K562 (cell line): ENCODE data around the gene LRRC8C. TPM values are rescaled to one million over a fixed set of nuclear protein-coding genes. Genes with fewer than 3 reads are reported as not detected.

Experiments
- ATF7 ChIP-seq: fragments of 450-650 bp; IDR thresholded peaks from 2 replicates; pipeline ENCODE4 v1.7.1; 2014; ENCODE audit warnings: mild to moderate bottlenecking, moderate library complexity
- MEF2A ChIP-seq: IDR thresholded peaks from 2 replicates; pipeline ENCODE4 v1.6.1; 2011; ENCODE audit warnings: low read depth, mild to moderate bottlenecking, low read length, moderate library complexity; ENCODE audit not compliant: control insufficient read depth
- RCOR1 ChIP-seq, 2 experiments: IDR thresholded peaks; 2 replicates each; pipeline ENCODE4 v1.6.1; 2012; ENCODE audit warnings: low read depth in 2 of 2, low read length in 2 of 2, borderline replicate concordance in 1 of 2, improper control_type of control experiment in 1 of 2
- polyA plus RNA-seq, 8 experiments: library from polyadenylated mRNA; depleted of rRNA in 4 of 8; stranded (reverse) in 5 of 8; unstranded in 3 of 8; fragments of >200 nt; fragmentation: Nextera tagmentation in 2 of 8; fragmentation: Illumina TruSeq in 1 of 8; extraction: Ambion mirVana in 2 of 8; extraction: Trizol in 1 of 8; gene quantifications; 2 replicates each; pipeline versions ENCODE4 v1.2.1 to v1.2.3, GENCODE V29; 2011 to 2014; ENCODE audit warnings: inconsistent platforms in 1 of 8, missing spikeins in 1 of 8
- total RNA-seq, 7 experiments: library from RNA; depleted of rRNA in 6 of 7; stranded (reverse); fragments of >200 nt in 6 of 7; fragmentation: Illumina TruSeq in 2 of 7; extraction: Trizol in 2 of 7; gene quantifications; 2 replicates each; pipeline versions ENCODE4 v1.2.1 to v1.2.3, GENCODE V29; 2011 to 2021; ENCODE audit warnings: low replicate concordance in 1 of 7
- TF ChIP-seq, protein P1 (sequence below): fragments of 250-450 bp; sonication (Bioruptor Pico); IDR thresholded peaks from 2 replicates; pipeline ENCODE4 v1.8.0; 2021; ENCODE audit warnings: mild to moderate bottlenecking, moderate library complexity
- TF ChIP-seq, protein P2 (sequence below): fragments of 450-650 bp; IDR thresholded peaks from 2 replicates; pipeline ENCODE4 v1.6.1; 2016; ENCODE audit warnings: antibody characterized with exemption
- TF ChIP-seq, protein P3 (sequence below), 2 experiments: IDR thresholded peaks; 2 replicates each; pipeline ENCODE4 v1.6.1; 2012; ENCODE audit warnings: improper control_type of control experiment in 2 of 2, low read depth in 2 of 2, low read length in 2 of 2, borderline replicate concordance in 1 of 2

The LRRC8C gene
- total and polyA plus RNA-seq, 9 of the 15 experiments (the other 6 are each of a cell fraction or from before 2014, with no cell fraction given): 1.00 to 12.5 (median 4.5) TPM

DNA sequence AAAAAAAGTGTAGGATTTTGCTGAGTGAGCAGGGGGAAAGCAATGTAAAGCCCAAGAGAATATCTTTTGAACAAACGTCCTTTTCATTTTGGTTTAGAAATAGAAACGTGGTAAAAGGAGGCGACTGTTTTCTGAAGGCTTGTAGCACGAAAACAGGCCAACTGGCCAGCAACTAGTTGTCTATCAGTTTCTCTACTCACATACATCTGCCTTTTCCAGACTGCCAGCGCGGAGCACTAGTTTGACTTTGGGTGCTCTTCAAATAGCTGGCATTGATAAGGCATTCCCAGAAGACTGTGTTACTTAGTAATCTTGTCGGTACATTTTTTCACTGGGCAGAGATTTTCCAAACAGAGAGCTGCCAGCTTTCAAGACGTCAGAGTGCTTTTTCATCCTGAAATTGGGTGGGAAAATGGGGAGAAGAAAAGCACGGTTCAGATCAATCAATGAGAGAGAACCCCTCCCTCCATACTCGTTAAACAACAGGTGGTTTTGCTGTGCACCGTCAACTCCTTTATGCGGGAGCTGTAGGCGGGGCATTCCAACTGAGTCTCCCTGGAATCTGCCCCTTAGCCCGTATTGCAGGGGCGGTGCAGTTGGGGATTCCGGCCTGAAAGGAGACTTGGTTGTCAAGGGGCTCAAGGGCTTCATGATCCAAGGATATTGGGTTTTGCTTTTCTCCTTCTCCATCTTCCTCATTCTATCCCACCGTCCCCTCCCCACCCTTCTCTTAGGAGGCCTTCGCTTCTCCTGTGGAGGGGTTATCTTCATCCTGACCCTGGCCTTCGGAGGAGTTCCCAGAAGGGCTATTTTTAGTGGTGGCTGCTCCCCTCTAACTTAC, 884 bp upstream of the LRRC8C start (continued):
- peak in 1 of 2 experiments; percentile 28; a peak in 1 of 4 replicates for TF ChIP-seq RCOR1 (IDR thresholded peaks at IDR 0.05; ENCODE audit: borderline replicate concordance in 1 of 2, low read depth in 2 of 2, low read length in 2 of 2)
- TF ChIP-seq ATF7: 0 out of 2 replicates have a peak, but pooled peaks have one; percentile 7
- TF ChIP-seq, protein P1, sequence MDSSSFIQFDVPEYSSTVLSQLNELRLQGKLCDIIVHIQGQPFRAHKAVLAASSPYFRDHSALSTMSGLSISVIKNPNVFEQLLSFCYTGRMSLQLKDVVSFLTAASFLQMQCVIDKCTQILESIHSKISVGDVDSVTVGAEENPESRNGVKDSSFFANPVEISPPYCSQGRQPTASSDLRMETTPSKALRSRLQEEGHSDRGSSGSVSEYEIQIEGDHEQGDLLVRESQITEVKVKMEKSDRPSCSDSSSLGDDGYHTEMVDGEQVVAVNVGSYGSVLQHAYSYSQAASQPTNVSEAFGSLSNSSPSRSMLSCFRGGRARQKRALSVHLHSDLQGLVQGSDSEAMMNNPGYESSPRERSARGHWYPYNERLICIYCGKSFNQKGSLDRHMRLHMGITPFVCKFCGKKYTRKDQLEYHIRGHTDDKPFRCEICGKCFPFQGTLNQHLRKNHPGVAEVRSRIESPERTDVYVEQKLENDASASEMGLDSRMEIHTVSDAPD: no peak
- TF ChIP-seq, protein P2, sequence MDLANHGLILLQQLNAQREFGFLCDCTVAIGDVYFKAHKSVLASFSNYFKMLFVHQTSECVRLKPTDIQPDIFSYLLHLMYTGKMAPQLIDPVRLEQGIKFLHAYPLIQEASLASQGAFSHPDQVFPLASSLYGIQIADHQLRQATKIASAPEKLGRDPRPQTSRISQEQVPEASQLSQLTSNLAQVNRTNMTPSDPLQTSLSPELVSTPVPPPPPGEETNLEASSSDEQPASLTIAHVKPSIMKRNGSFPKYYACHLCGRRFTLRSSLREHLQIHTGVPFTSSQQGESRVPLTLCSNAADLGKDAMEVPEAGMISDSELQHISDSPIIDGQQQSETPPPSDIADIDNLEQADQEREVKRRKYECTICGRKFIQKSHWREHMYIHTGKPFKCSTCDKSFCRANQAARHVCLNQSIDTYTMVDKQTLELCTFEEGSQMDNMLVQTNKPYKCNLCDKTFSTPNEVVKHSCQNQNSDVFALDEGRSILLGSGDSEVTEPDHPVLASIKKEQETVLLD: 0 out of 2 replicates have a peak, but pooled peaks have one; percentile 19
- TF ChIP-seq, protein P3, sequence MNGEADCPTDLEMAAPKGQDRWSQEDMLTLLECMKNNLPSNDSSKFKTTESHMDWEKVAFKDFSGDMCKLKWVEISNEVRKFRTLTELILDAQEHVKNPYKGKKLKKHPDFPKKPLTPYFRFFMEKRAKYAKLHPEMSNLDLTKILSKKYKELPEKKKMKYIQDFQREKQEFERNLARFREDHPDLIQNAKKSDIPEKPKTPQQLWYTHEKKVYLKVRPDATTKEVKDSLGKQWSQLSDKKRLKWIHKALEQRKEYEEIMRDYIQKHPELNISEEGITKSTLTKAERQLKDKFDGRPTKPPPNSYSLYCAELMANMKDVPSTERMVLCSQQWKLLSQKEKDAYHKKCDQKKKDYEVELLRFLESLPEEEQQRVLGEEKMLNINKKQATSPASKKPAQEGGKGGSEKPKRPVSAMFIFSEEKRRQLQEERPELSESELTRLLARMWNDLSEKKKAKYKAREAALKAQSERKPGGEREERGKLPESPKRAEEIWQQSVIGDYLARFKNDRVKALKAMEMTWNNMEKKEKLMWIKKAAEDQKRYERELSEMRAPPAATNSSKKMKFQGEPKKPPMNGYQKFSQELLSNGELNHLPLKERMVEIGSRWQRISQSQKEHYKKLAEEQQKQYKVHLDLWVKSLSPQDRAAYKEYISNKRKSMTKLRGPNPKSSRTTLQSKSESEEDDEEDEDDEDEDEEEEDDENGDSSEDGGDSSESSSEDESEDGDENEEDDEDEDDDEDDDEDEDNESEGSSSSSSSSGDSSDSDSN (IDR thresholded peaks at IDR 0.05; ENCODE audit: borderline replicate concordance in 1 of 2, low read depth in 2 of 2, low read length in 2 of 2): 0 out of 4 replicates have a peak, but pooled peaks of 1 of the 2 experiments have one; percentile 7
- peak; percentile 68; the same call in 1 of the 2 replicates for TF ChIP-seq MEF2A
